Colonic mucosa (tissue), 4 donors: Measurements from ENCODE around the gene TMEM259. TPM values are rescaled to one million over a fixed set of nuclear protein-coding genes. Genes with fewer than 3 reads are reported as not detected.

ENCODE experiments used
- DNase-seq: peaks from one replicate; pipeline ENCODE4 v3.0.0-alpha.2; 2020
- H3K27ac ChIP-seq: fragments of 200-600 bp; one replicate; pipeline ENCODE4 v1.8.0; 2021
- H3K27me3 ChIP-seq: fragments of 200-600 bp; one replicate; pipeline ENCODE4 v1.8.0; 2021
- H3K36me3 ChIP-seq: fragments of 200-600 bp; one replicate; pipeline ENCODE4 v1.8.0; 2021
- H3K4me1 ChIP-seq: fragments of 200-600 bp; one replicate; pipeline ENCODE4 v1.8.0; 2021; ENCODE audit warnings: mild to moderate bottlenecking
- H3K4me3 ChIP-seq: fragments of 200-600 bp; one replicate; pipeline ENCODE4 v1.8.0; 2021
- H3K9ac ChIP-seq, 2 donors: one replicate each; pipeline ENCODE4 v1.7.0; 2013; ENCODE audit warnings: control low read depth in 2 of 2, low read depth in 2 of 2, low read length in 2 of 2
- H3K9me3 ChIP-seq: fragments of 200-600 bp; one replicate; pipeline ENCODE4 v1.8.0; 2021
- intact Hi-C: fragments of 100-400 bp; cut with DNase I; formaldehyde crosslinking; loops from one replicate; pipeline ENCODE4 v1.14.1; 2022
- total RNA-seq, 2 donors: library from RNA; stranded (reverse); fragmentation: NEBNext Ultra II Directional in 1 of 2; extraction: Animal tissue kit (Norgen Biotek cat#: 25700) in 1 of 2; gene quantifications; one replicate each; pipeline ENCODE4 v1.2.1, GENCODE V29; 2021
- TF ChIP-seq, protein P1 (sequence below): fragments of 200-600 bp; IDR thresholded peaks from one replicate; pipeline ENCODE4 v1.8.0; 2022; ENCODE audit warnings: antibody characterized with exemption, mild to moderate bottlenecking
- donor health status: healthy.
- donor health status: DM: no; HTN: no; CAD: no.
- donor health status: DM: no; HTN: no; CAD: no.

TMEM259 gene
- total RNA-seq, 2 donors from 2014 or later: 170 to 235 TPM

DNA sequence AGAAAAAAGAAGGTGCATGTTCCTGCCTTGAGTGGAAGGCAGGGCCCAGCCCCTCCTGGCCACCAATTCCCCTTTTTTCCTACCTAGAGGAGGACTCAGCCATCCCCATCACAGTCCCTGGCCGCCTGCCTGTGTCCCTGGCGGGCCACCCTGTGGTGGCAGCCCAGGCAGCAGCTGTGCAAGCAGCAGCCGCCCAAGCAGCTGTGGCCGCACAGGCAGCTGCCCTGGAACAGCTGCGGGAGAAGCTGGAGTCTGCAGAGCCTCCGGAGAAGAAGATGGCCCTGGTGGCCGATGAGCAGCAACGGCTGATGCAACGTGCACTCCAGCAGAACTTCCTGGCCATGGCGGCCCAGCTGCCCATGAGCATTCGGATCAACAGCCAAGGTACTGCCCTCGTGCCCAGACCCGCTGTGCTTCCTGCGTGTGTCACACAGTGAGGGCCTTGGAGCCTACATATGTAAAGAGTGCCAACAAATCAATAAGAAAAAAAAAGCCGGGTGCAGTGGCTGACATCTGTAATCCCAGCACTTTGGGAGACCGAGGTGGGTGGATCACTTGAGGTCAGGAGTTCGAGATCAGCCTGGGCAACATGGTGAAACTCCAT lies 54.3 kb downstream of the TMEM259 start:
- Histone ChIP-seq H3K4me1 (no peaks in the 10 kb centered on the region), H3K27me3 (no peaks in the 10 kb centered on the region), H3K36me3 (no peaks in the 10 kb centered on the region), H3K9me3 (no peaks in the 10 kb centered on the region), H3K9ac (no peak overlapping the region), H3K27ac (no peak overlapping the region), H3K4me3 (no peak overlapping the region)
- DNase-seq: no peak
- TF ChIP-seq, protein P1, sequence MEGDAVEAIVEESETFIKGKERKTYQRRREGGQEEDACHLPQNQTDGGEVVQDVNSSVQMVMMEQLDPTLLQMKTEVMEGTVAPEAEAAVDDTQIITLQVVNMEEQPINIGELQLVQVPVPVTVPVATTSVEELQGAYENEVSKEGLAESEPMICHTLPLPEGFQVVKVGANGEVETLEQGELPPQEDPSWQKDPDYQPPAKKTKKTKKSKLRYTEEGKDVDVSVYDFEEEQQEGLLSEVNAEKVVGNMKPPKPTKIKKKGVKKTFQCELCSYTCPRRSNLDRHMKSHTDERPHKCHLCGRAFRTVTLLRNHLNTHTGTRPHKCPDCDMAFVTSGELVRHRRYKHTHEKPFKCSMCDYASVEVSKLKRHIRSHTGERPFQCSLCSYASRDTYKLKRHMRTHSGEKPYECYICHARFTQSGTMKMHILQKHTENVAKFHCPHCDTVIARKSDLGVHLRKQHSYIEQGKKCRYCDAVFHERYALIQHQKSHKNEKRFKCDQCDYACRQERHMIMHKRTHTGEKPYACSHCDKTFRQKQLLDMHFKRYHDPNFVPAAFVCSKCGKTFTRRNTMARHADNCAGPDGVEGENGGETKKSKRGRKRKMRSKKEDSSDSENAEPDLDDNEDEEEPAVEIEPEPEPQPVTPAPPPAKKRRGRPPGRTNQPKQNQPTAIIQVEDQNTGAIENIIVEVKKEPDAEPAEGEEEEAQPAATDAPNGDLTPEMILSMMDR: no peak
- intact Hi-C loops: no loop called here

DNA sequence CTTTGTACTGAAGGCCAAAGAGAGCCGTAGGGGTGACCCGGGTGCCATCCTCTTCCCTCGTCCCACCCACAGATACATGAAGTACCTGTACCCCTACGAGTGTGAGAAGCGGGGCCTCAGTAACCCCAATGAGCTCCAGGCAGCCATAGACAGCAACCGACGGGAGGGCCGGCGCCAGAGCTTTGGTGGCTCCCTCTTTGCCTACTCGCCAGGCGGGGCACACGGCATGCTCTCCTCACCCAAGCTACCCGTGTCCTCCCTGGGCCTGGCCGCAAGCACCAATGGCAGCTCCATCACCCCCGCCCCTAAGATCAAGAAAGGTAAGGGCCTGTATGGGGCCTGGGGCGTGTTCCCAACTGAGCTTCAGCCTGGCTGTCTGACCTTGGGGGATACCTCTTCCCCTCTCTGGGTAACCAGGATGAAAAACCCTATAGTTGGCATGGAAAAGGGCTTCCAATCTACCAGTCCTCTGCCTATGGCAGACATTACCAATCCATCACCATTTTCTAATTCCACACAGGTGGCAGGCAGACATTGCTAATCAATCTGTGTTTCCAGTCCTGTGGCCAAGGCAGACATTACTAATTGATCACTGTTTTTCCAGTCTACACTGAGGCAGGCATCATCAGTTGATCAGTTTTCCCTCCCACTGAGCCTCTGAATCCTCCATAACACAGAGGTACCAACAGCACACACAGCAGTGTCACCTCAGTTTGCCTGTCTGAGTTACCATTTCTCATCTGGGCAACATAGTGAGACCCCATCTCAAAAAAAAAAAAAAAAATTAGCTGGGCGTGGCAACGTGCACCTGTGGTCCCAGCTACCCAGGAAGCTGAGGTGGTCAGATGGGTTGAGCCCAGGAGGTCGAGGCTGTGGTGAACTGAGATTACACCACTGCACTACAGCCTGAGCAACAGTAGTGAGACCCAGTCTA lies 55.9 kb downstream of the TMEM259 start:
- intact Hi-C loops: no loop called here
- Histone ChIP-seq H3K27ac (no peak overlapping the region), H3K36me3 (no peaks in the 10 kb centered on the region), H3K4me3 (no peak overlapping the region), H3K4me1 (no peaks in the 10 kb centered on the region), H3K9ac (no peak overlapping the region), H3K27me3 (no peaks in the 10 kb centered on the region), H3K9me3 (no peaks in the 10 kb centered on the region)
- no peak for DNase-seq
- TF ChIP-seq, protein P1: no peak

DNA sequence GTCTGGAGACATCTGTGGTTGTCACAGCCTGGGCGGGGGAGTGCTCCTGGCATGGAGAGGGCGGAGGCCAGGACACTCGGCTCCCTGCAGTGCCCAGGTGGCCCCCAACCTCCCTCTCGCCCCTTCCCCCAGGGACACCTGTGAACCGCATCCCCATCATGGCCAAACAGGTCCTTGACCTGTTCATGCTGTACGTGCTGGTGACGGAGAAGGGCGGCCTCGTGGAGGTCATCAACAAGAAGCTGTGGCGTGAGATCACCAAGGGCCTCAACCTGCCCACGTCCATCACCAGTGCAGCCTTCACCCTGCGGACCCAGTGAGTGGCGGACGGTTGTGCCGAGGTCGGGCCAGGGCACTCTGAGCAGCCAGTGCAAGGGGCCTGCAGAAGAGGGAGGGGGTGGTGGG lies 56.8 kb downstream of the TMEM259 start:
- TF ChIP-seq, protein P1: no peak
- Histone ChIP-seq H3K9ac (no peak overlapping the region), H3K27me3 (no peaks in the 10 kb centered on the region), H3K9me3 (no peaks in the 10 kb centered on the region), H3K4me3 (no peak overlapping the region), H3K4me1 (no peaks in the 10 kb centered on the region), H3K36me3 (no peaks in the 10 kb centered on the region), H3K27ac (no peak overlapping the region)
- intact Hi-C loops: no loop called here
- no peak for DNase-seq

- TF ChIP-seq, protein P1: no peak
- Histone ChIP-seq H3K27ac (no peak overlapping the region), H3K36me3 (no peaks in the 10 kb centered on the region), H3K4me3 (no peak overlapping the region), H3K9me3 (no peaks in the 10 kb centered on the region), H3K4me1 (no peaks in the 10 kb centered on the region), H3K9ac (no peak overlapping the region), H3K27me3 (no peaks in the 10 kb centered on the region)
- no peak for DNase-seq
- intact Hi-C loops: no loop called here
Measured at GRCh38 chr19:963486-963951, 57.4 kb downstream of the TMEM259 start.

GRCh38 chr19:962683-963400 lies 58.1 kb downstream of the TMEM259 start:
- Histone ChIP-seq H3K36me3 (no peaks in the 10 kb centered on the region), H3K27ac (no peak overlapping the region), H3K9ac (no peak overlapping the region), H3K4me1 (no peaks in the 10 kb centered on the region), H3K4me3 (no peak overlapping the region), H3K27me3 (no peaks in the 10 kb centered on the region), H3K9me3 (no peaks in the 10 kb centered on the region)
- intact Hi-C loops: no loop called here
- no peak for DNase-seq
- TF ChIP-seq, protein P1: no peak
